ENCODE measurements around the gene ISL1.

The ISL1 gene

DNA sequence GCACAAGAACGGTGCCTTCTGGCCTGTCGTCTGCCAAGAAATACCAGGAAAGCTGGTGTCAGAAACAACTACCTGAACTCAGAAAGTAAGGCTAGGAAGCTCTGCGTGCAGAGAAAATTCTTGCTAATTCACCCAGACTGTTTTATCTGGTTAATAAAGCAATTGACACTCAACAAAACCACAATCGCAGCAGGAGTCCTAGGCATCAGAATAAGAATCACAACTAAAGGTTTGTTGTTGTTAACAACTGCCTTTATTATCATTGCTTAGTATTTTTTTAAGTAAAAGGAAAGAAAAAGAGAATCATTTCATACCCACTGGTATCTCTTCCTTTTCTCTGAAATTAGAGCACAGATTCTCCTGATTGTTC is 3.9 kb upstream of the ISL1 start:
- TF ChIP-seq, protein P1, sequence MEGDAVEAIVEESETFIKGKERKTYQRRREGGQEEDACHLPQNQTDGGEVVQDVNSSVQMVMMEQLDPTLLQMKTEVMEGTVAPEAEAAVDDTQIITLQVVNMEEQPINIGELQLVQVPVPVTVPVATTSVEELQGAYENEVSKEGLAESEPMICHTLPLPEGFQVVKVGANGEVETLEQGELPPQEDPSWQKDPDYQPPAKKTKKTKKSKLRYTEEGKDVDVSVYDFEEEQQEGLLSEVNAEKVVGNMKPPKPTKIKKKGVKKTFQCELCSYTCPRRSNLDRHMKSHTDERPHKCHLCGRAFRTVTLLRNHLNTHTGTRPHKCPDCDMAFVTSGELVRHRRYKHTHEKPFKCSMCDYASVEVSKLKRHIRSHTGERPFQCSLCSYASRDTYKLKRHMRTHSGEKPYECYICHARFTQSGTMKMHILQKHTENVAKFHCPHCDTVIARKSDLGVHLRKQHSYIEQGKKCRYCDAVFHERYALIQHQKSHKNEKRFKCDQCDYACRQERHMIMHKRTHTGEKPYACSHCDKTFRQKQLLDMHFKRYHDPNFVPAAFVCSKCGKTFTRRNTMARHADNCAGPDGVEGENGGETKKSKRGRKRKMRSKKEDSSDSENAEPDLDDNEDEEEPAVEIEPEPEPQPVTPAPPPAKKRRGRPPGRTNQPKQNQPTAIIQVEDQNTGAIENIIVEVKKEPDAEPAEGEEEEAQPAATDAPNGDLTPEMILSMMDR (IDR thresholded peaks at IDR 0.05; ENCODE audit: extremely low read depth, insufficient read depth, missing control alignments) = no peak
- in situ Hi-C loops (cut with MboI; ENCODE audit: low pct_unique_long_range_greater_than_20kb, low sequenced_read_pairs, unreplicated experiment) = no loop called here
- DNase-seq (ENCODE audit: low spot score) = no peak

DNA sequence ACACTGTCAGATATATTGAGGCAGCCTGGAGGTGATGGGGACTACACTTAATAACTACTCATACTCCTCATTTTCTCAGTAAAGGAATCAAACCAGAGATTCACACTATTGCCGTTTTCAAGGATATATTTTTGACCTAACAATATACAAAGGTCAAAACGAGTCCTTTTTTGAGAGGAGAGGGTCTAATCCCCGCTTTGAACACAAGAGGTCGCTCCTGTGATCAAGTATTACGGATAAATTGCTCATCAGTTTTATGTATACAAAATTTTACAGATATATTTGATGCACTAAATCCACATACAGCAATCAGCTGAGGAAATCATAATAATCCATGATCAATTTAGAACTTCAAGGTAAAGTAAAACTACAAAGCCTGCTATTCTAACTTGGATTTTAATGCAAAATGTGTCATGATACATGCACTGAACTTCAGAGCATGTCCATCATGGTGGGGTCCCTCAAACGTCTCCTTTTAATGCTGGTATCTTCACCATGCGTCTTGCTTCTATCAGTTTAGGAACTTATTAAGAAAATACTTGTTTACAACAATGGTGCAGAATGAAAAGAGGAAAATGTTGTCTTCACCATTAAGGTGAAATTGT is 2.5 kb upstream of the ISL1 start:
- in situ Hi-C loops (cut with MboI; ENCODE audit: low pct_unique_long_range_greater_than_20kb, low sequenced_read_pairs, unreplicated experiment) = no loop called here
- TF ChIP-seq, protein P1 (IDR thresholded peaks at IDR 0.05; ENCODE audit: extremely low read depth, insufficient read depth, missing control alignments) = peak; percentile 62
- DNase-seq (ENCODE audit: low spot score) = peak; percentile 58

DNA sequence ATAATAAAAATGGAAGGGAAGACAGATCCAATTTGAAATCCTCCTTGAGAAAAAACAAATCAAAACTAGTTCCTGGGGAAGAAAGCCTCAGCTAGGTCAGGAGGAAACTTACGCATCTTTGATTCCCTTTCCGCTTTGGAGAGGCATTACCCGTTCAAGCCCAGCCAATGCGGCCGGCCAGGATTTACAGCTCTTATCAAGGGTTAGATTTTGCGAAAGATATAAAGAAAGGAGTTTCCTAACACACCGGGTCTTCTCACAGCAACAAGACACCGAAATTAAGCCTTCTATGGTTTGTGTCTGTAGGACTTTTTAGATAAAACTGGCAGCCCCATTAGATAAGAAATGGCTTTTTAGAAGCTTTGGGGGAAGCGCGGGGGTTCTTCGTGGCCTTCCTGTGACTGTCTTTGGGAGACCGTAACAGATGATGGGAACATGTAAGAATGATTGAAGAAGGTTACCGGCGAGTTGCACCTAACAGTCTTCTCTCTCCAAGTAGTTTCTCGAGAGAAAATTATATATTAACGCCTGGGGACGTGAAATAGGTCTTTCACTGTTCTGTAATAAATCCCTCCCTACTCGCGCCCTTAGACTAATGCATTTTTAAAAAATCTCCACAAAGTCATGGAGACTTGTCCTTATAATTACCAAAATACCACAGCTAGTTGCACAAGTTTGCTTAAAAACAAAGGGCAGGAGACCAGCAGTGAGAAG is 1.3 kb upstream of the ISL1 start:
- in situ Hi-C loops (cut with MboI; ENCODE audit: low pct_unique_long_range_greater_than_20kb, low sequenced_read_pairs, unreplicated experiment) = no loop called here
- DNase-seq (ENCODE audit: low spot score) = no peak
- TF ChIP-seq, protein P1 (IDR thresholded peaks at IDR 0.05; ENCODE audit: extremely low read depth, insufficient read depth, missing control alignments) = no peak

DNA sequence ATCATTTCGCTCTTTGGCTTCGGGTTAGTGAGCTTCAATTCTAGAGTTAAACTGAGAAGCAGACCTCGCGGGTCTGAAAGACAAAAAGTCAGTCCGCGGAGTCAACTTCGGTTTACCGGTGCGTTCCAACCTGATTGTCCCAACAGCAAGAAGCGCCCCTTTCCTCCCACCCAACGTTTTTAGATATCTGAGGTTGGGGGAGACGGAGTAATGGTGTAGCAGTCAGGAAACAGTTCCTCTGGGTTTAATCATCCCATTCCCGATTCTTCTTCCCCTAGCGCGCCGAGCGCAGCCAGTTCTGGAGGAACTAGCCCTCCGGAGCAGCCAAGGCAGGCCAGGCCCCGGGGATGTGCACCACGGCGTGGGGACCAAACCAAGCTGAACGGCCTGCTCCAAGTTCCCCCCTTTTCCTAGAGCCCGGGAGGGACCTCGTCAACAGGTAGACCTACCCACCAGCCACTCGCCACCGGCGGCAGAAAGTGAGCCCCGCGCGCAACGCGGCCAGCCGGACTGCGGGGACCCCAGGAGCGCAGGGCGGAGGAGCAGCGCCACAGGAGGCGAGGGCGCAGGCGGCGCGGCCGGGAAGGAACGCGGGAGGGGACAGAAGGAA is 622 bp upstream of the ISL1 start:
- TF ChIP-seq, protein P1 (IDR thresholded peaks at IDR 0.05; ENCODE audit: extremely low read depth, insufficient read depth, missing control alignments) = no peak
- in situ Hi-C loops (cut with MboI; ENCODE audit: low pct_unique_long_range_greater_than_20kb, low sequenced_read_pairs, unreplicated experiment) = no loop called here
- DNase-seq (ENCODE audit: low spot score) = no peak

DNA sequence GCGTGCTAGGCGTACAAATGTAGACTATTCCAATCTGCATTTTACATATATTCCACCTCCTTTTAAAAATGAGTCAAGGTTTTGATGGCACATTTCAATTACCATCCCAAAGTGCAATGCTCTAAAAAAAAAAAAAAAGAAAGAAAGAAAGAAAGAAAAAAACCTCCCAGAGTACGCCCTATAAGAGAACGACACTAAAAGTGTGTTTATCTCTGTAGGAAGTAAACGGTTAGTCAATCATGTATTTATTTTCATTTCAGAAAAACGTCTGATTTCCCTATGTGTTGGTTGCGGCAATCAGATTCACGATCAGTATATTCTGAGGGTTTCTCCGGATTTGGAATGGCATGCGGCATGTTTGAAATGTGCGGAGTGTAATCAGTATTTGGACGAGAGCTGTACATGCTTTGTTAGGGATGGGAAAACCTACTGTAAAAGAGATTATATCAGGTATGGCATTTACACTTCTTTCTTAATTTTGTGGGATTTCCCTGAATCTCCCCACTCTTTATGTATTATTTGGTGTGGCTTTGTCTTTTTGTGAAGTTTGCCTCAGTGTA is 1.1 kb downstream of the ISL1 start:
- no peak for DNase-seq (ENCODE audit: low spot score)
- in situ Hi-C loops (cut with MboI; ENCODE audit: low pct_unique_long_range_greater_than_20kb, low sequenced_read_pairs, unreplicated experiment) = no loop called here
- TF ChIP-seq, protein P1 (IDR thresholded peaks at IDR 0.05; ENCODE audit: extremely low read depth, insufficient read depth, missing control alignments) = no peak

DNA sequence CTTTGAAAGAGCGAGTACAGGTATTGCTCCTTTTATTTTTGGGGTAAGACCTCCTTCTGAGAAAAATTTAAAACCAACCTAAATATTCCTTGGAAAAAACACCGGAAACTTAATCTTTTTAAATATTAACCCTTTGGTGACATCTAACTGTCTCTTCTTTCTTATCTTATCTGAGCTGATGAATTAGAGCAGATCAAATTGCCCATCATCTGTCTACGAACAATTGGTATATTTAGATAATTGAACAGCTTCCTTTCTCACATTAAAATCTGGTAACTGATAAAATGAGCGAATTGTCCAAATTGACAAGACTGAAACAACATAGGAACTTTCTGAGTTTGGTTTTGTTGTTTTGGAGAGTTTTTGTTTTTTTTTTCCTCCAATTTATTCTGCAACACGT is 2.0 kb downstream of the ISL1 start:
- TF ChIP-seq, protein P1 (IDR thresholded peaks at IDR 0.05; ENCODE audit: extremely low read depth, insufficient read depth, missing control alignments) = no peak
- in situ Hi-C loops (cut with MboI; ENCODE audit: low pct_unique_long_range_greater_than_20kb, low sequenced_read_pairs, unreplicated experiment) = no loop called here
- no peak for DNase-seq (ENCODE audit: low spot score)
